Measurements from ENCODE around the gene SDK1. TPM values are rescaled to one million over a fixed set of nuclear protein-coding genes. Genes with fewer than 3 reads are reported as not detected.

Gene SDK1
- total RNA-seq, 2 donors from 2014 or later = 19.8 to 32.4 TPM

DNA sequence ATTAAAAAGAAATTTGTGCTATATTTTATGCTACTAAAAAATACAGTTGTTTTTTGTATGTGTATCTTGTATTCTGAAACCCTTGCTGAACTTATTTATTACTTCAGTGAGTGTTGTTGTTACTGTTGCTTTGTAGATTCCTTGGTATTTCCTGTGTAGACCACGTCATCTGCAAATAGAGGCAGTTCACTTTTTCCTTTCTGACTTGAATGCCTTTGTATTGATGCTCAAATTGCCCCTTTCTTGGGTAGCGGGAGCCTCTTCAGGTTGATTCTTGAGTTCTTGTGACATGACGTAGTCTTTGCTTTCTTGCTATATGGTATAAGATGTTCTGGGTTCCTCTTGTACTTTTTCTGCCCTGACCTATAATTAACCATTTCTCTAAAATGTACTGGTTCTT lies 504.1 kb downstream of the SDK1 start:
- Histone ChIP-seq H3K36me3 (replicated peaks in 1 of 2; ENCODE audit: insufficient read depth in 1 of 2, low read depth in 2 of 2) (no peaks in the 10 kb centered on the region), H3K9me3 (no peaks in the 10 kb centered on the region), H3K27ac (no peak overlapping the region), H3K4me3 (no peak overlapping the region), H3K4me1 (no peaks in the 10 kb centered on the region), H3K27me3 (no peaks in the 10 kb centered on the region)
- intact Hi-C loops (cut with DNase I) = no loop called here
- DNase-seq (no peak), ATAC-seq (no peak)
- TF ChIP-seq POLR2A (IDR thresholded peaks at IDR 0.05) = no peak
- TF ChIP-seq, protein P1, sequence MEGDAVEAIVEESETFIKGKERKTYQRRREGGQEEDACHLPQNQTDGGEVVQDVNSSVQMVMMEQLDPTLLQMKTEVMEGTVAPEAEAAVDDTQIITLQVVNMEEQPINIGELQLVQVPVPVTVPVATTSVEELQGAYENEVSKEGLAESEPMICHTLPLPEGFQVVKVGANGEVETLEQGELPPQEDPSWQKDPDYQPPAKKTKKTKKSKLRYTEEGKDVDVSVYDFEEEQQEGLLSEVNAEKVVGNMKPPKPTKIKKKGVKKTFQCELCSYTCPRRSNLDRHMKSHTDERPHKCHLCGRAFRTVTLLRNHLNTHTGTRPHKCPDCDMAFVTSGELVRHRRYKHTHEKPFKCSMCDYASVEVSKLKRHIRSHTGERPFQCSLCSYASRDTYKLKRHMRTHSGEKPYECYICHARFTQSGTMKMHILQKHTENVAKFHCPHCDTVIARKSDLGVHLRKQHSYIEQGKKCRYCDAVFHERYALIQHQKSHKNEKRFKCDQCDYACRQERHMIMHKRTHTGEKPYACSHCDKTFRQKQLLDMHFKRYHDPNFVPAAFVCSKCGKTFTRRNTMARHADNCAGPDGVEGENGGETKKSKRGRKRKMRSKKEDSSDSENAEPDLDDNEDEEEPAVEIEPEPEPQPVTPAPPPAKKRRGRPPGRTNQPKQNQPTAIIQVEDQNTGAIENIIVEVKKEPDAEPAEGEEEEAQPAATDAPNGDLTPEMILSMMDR (IDR thresholded peaks at IDR 0.05) = no peak
- WGBS, 2 donors = 84 to 87% methylated on average over 3 of the region's 3 CpGs

DNA sequence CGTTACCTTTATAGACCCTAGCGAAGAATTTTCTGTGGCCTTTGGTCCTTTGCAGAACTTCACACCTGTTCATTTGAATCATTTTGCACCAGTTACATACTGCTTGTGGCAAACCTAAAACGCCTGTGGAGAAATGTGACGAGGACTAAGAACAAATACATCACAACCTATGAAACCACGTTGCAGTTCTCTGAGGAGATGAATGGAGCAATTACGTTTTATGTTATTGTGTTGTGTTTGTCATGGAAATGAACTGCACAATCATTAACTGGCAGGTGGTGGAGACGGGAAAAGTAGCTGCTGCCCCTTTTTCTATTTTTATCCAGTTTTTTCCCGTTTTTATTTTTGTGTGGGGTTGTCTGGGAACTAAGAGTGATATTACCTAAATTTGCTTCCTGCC lies 505.5 kb downstream of the SDK1 start:
- H3K27me3 ChIP-seq = no peaks in the 10 kb centered on the region
- no peak overlapping the region for H3K27ac ChIP-seq
- no peak for ATAC-seq
- H3K4me3 ChIP-seq = no peak overlapping the region
- H3K36me3 ChIP-seq (replicated peaks in 1 of 2; ENCODE audit: insufficient read depth in 1 of 2, low read depth in 2 of 2) = no peaks in the 10 kb centered on the region
- no peaks in the 10 kb centered on the region for H3K9me3 ChIP-seq
- no peak for TF ChIP-seq POLR2A (IDR thresholded peaks at IDR 0.05)
- TF ChIP-seq, protein P1 (IDR thresholded peaks at IDR 0.05) = no peak
- H3K4me1 ChIP-seq = no peaks in the 10 kb centered on the region
- 81 to 82% methylated on average over 8 of the region's 8 CpGs for WGBS, 2 donors
- no peak for DNase-seq
- intact Hi-C loops (cut with DNase I) = no loop called here

DNA sequence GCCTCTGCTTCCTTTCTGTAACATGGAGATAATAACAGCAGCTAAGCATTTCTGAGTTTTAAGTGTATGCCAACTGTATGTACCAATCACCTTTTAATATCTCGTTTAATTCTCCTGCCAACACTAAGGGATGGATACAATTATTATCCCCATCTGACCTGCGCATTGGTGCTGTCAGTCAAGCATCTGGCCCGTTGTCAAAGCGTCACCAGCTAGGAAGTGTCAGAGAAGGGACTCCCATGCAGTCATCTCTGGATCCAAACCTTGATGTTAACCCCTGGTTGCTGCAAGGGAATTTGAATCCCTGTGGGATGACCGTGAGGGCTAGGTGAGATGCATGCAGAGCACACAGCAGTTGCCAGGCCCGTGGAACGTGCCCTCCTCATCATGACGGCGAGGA lies 506.8 kb downstream of the SDK1 start:
- H3K27me3 ChIP-seq = no peaks in the 10 kb centered on the region
- no peaks in the 10 kb centered on the region for H3K4me1 ChIP-seq
- H3K36me3 ChIP-seq (replicated peaks in 1 of 2; ENCODE audit: insufficient read depth in 1 of 2, low read depth in 2 of 2) = no peaks in the 10 kb centered on the region
- intact Hi-C loops (cut with DNase I) = no loop called here
- 88 to 94% methylated on average over 9 of the region's 9 CpGs for WGBS, 2 donors
- no peak for DNase-seq
- ATAC-seq = no peak
- H3K9me3 ChIP-seq = no peaks in the 10 kb centered on the region
- no peak overlapping the region for H3K4me3 ChIP-seq
- H3K27ac ChIP-seq = no peak overlapping the region
- TF ChIP-seq POLR2A (IDR thresholded peaks at IDR 0.05) = no peak
- TF ChIP-seq, protein P1 (IDR thresholded peaks at IDR 0.05) = no peak

DNA sequence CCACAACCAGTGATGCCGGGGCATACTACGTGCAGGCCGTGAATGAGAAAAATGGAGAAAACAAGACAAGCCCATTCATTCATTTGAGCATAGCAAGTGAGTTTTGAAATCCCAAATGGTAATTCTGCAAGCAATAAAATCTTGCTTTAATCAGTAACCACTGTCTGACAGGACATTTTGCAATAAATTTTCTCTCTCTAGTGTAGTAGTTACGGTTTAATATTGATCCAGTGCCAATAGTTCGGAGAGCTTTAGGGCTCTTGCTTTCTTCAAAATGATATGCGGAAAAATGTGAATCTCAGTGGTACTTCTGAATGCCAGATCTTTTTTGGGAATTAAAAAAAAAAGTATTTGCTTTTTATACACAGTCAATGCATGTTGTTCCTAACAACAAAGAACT lies 520.4 kb downstream of the SDK1 start:
- intact Hi-C loops (cut with DNase I) = no loop called here
- Histone ChIP-seq H3K4me1 (no peaks in the 10 kb centered on the region), H3K4me3 (no peak overlapping the region), H3K9me3 (no peaks in the 10 kb centered on the region), H3K27me3 (no peaks in the 10 kb centered on the region), H3K27ac (no peak overlapping the region), H3K36me3 (replicated peaks in 1 of 2; ENCODE audit: insufficient read depth in 1 of 2, low read depth in 2 of 2) (no peaks in the 10 kb centered on the region)
- ATAC-seq (no peak), DNase-seq (no peak)
- TF ChIP-seq, protein P1 (IDR thresholded peaks at IDR 0.05) = no peak
- TF ChIP-seq POLR2A (IDR thresholded peaks at IDR 0.05) = no peak
- WGBS, 2 donors = 61 to 72% methylated on average over 6 of the region's 6 CpGs

DNA sequence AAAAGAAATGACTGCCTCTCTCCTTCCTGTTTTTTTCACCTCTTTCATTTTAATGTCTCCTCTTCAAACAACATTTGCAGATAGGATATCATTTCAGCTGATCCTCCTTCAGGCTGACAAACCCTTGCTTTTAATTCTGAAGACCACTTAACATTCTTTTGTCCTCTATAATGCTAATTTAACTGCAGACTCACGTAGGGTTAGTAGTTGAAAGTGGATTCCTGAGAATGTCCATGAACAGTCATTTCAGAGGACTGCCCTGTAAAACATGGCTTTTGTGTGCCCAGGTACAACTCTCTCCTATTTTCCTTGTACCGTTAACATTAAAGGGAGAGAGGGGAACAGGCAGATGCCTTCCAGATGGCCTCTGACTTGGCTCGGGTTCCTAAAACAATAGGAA lies 524.4 kb downstream of the SDK1 start:
- no peak for ATAC-seq
- 83 to 96% methylated on average over 3 of the region's 3 CpGs for WGBS, 2 donors

More for the DNA sequence above, 524.4 kb downstream of the SDK1 start:
- intact Hi-C loops (cut with DNase I) = no loop called here
- Histone ChIP-seq H3K36me3 (replicated peaks in 1 of 2; ENCODE audit: insufficient read depth in 1 of 2, low read depth in 2 of 2) (no peaks in the 10 kb centered on the region), H3K4me1 (no peaks in the 10 kb centered on the region), H3K4me3 (no peak overlapping the region), H3K27me3 (no peaks in the 10 kb centered on the region), H3K9me3 (no peaks in the 10 kb centered on the region), H3K27ac (no peak overlapping the region)
- no peak for DNase-seq
- TF ChIP-seq, protein P1 (IDR thresholded peaks at IDR 0.05) = no peak
- no peak for TF ChIP-seq POLR2A (IDR thresholded peaks at IDR 0.05)

All from body of pancreas (tissue), 4 donors.